ENCODE data around the gene RUSC1. TPM values are rescaled to one million over a fixed set of nuclear protein-coding genes. Genes with fewer than 3 reads are reported as not detected.

The RUSC1 gene
- total RNA-seq, 1 donor from 2014 or later = 48.0 TPM

DNA sequence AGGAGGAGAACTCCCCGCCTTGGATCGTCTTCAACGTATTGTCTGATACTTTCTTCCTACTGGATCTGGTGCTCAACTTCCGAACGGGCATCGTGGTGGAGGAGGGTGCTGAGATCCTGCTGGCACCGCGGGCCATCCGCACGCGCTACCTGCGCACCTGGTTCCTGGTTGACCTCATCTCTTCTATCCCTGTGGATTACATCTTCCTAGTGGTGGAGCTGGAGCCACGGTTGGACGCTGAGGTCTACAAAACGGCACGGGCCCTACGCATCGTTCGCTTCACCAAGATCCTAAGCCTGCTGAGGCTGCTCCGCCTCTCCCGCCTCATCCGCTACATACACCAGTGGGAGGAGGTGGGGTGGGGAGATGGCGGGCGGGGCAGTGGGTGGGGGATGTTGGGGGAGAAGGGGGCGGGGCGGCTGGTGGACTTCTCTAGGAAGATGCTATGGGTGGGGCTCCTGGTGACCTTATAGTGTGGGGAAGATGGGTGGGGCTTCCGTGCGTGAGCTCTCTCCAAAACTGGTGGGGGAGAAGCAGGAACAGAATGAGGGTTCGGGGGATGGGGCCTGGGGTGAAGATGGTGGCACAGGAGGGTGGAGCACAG lies 38.1 kb upstream of the RUSC1 start:
- H2AFZ ChIP-seq (ENCODE audit: low read depth, low read length) = no peak overlapping the region
- no peak overlapping the region for H3K27ac Mint-ChIP-seq (ENCODE audit: unreplicated experiment)
- no peaks in the 10 kb centered on the region for H3K79me2 ChIP-seq (ENCODE audit: insufficient read depth, low read length)
- no peak overlapping the region for H3K4me3 ChIP-seq (ENCODE audit: insufficient read depth, low read depth, low read length)
- H3K36me3 ChIP-seq (ENCODE audit: insufficient read depth, low read length) = no peaks in the 10 kb centered on the region
- H3K4me1 ChIP-seq (ENCODE audit: insufficient read depth, low read length) = peaks cover 12% of the 10 kb centered on the region
- H3K27me3 ChIP-seq (ENCODE audit: insufficient read depth, low read length) = no peaks in the 10 kb centered on the region
- H3K9ac ChIP-seq (ENCODE audit: low read length) = no peak overlapping the region
- FAIRE-seq (no peak), DNase-seq (ENCODE audit: low read depth) (no peak)
- peaks cover 5% of the 10 kb centered on the region for H4K20me1 ChIP-seq (ENCODE audit: insufficient read depth, low read length)
- no peak overlapping the region for H3K4me2 ChIP-seq (ENCODE audit: low read length)
- no peak overlapping the region for H3K4me3 Mint-ChIP-seq (ENCODE audit: unreplicated experiment)
- no peak overlapping the region for H3K27ac ChIP-seq (ENCODE audit: low read depth, low read length)
- TF ChIP-seq, protein P1, sequence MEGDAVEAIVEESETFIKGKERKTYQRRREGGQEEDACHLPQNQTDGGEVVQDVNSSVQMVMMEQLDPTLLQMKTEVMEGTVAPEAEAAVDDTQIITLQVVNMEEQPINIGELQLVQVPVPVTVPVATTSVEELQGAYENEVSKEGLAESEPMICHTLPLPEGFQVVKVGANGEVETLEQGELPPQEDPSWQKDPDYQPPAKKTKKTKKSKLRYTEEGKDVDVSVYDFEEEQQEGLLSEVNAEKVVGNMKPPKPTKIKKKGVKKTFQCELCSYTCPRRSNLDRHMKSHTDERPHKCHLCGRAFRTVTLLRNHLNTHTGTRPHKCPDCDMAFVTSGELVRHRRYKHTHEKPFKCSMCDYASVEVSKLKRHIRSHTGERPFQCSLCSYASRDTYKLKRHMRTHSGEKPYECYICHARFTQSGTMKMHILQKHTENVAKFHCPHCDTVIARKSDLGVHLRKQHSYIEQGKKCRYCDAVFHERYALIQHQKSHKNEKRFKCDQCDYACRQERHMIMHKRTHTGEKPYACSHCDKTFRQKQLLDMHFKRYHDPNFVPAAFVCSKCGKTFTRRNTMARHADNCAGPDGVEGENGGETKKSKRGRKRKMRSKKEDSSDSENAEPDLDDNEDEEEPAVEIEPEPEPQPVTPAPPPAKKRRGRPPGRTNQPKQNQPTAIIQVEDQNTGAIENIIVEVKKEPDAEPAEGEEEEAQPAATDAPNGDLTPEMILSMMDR (IDR thresholded peaks at IDR 0.05; ENCODE audit: insufficient read depth, low read depth, low read length) = no peak
- TF ChIP-seq EZH2 (IDR thresholded peaks at IDR 0.05; ENCODE audit: insufficient read depth, low read length) = no peak
- H3K9me3 ChIP-seq (ENCODE audit: insufficient read depth, low read depth, low read length) = no peaks in the 10 kb centered on the region
- peaks cover 2% of the 10 kb centered on the region for H3K9me3 Mint-ChIP-seq (ENCODE audit: unreplicated experiment)
- H3K36me3 Mint-ChIP-seq (ENCODE audit: low read depth, unreplicated experiment) = peaks cover 9% of the 10 kb centered on the region
- peaks cover 6% of the 10 kb centered on the region for H3K27me3 Mint-ChIP-seq (ENCODE audit: low read depth, unreplicated experiment)
- H3K4me1 Mint-ChIP-seq (ENCODE audit: low read depth, unreplicated experiment) = peaks cover 11% of the 10 kb centered on the region

DNA sequence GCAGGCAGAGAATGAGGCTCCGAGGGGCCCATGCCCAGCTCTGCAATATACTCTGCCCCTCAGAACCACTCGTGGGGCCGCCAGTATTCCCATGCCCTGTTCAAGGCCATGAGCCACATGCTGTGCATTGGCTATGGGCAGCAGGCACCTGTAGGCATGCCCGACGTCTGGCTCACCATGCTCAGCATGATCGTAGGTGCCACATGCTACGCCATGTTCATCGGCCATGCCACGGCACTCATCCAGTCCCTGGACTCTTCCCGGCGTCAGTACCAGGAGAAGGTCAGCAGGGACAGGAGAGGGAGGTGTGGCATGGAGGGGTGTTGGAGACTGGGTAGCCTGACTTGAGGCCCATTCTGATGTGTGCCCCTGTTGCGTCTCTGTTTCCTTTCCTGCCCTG lies 36.2 kb upstream of the RUSC1 start:
- H4K20me1 ChIP-seq (ENCODE audit: insufficient read depth, low read length) = peaks cover under 1% of the 10 kb centered on the region
- no peaks in the 10 kb centered on the region for H3K27me3 ChIP-seq (ENCODE audit: insufficient read depth, low read length)
- H3K4me3 ChIP-seq (ENCODE audit: insufficient read depth, low read depth, low read length) = no peak overlapping the region
- peaks cover 10% of the 10 kb centered on the region for H3K27me3 Mint-ChIP-seq (ENCODE audit: low read depth, unreplicated experiment)
- no peak overlapping the region for H3K4me2 ChIP-seq (ENCODE audit: low read length)
- no peaks in the 10 kb centered on the region for H3K79me2 ChIP-seq (ENCODE audit: insufficient read depth, low read length)
- H3K4me3 Mint-ChIP-seq (ENCODE audit: unreplicated experiment) = no peak overlapping the region
- FAIRE-seq = no peak
- H3K4me1 Mint-ChIP-seq (ENCODE audit: low read depth, unreplicated experiment) = peaks cover 2% of the 10 kb centered on the region
- no peak for DNase-seq (ENCODE audit: low read depth)
- no peak overlapping the region for H3K9ac ChIP-seq (ENCODE audit: low read length)
- no peaks in the 10 kb centered on the region for H3K36me3 ChIP-seq (ENCODE audit: insufficient read depth, low read length)
- no peak overlapping the region for H3K27ac Mint-ChIP-seq (ENCODE audit: unreplicated experiment)
- H2AFZ ChIP-seq (ENCODE audit: low read depth, low read length) = no peak overlapping the region
- no peaks in the 10 kb centered on the region for H3K4me1 ChIP-seq (ENCODE audit: insufficient read depth, low read length)
- peaks cover 2% of the 10 kb centered on the region for H3K9me3 Mint-ChIP-seq (ENCODE audit: unreplicated experiment)
- no peaks in the 10 kb centered on the region for H3K9me3 ChIP-seq (ENCODE audit: insufficient read depth, low read depth, low read length)
- no peak overlapping the region for H3K27ac ChIP-seq (ENCODE audit: low read depth, low read length)
- peaks cover 9% of the 10 kb centered on the region for H3K36me3 Mint-ChIP-seq (ENCODE audit: low read depth, unreplicated experiment)
- no peak for TF ChIP-seq EZH2 (IDR thresholded peaks at IDR 0.05; ENCODE audit: insufficient read depth, low read length)
- TF ChIP-seq, protein P1 (IDR thresholded peaks at IDR 0.05; ENCODE audit: insufficient read depth, low read depth, low read length) = no peak

DNA sequence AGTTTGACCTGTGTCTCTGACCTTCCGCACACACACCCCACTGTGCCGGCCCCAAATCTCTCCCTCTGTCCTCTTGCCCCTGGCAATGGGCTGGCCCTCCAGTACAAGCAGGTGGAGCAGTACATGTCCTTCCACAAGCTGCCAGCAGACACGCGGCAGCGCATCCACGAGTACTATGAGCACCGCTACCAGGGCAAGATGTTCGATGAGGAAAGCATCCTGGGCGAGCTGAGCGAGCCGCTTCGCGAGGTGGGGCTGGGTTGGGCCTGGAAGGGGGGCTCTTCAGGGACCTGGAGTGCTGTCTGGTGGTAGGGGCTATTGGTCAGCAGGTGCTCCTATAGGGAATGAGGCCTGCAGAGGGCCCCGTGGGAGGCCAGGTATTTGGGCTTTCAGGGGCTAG lies 35.6 kb upstream of the RUSC1 start:
- DNase-seq (ENCODE audit: low read depth) (no peak), FAIRE-seq (no peak)
- Mint-ChIP-seq H3K4me3 (ENCODE audit: unreplicated experiment) (no peak overlapping the region), H3K36me3 (ENCODE audit: low read depth, unreplicated experiment) (peaks cover 9% of the 10 kb centered on the region), H3K27ac (ENCODE audit: unreplicated experiment) (no peak overlapping the region), H3K9me3 (ENCODE audit: unreplicated experiment) (peaks cover 2% of the 10 kb centered on the region), H3K4me1 (ENCODE audit: low read depth, unreplicated experiment) (no peaks in the 10 kb centered on the region), H3K27me3 (ENCODE audit: low read depth, unreplicated experiment) (peaks cover 12% of the 10 kb centered on the region)
- Histone ChIP-seq H3K36me3 (ENCODE audit: insufficient read depth, low read length) (no peaks in the 10 kb centered on the region), H2AFZ (ENCODE audit: low read depth, low read length) (no peak overlapping the region), H3K9ac (ENCODE audit: low read length) (no peak overlapping the region), H3K27me3 (ENCODE audit: insufficient read depth, low read length) (no peaks in the 10 kb centered on the region), H3K27ac (ENCODE audit: low read depth, low read length) (no peak overlapping the region), H3K4me3 (ENCODE audit: insufficient read depth, low read depth, low read length) (no peak overlapping the region), H3K79me2 (ENCODE audit: insufficient read depth, low read length) (no peaks in the 10 kb centered on the region), H4K20me1 (ENCODE audit: insufficient read depth, low read length) (no peaks in the 10 kb centered on the region), H3K4me1 (ENCODE audit: insufficient read depth, low read length) (no peaks in the 10 kb centered on the region), H3K9me3 (ENCODE audit: insufficient read depth, low read depth, low read length) (no peaks in the 10 kb centered on the region), H3K4me2 (ENCODE audit: low read length) (no peak overlapping the region)
- TF ChIP-seq EZH2 (IDR thresholded peaks at IDR 0.05; ENCODE audit: insufficient read depth, low read length) = no peak
- TF ChIP-seq, protein P1 (IDR thresholded peaks at IDR 0.05; ENCODE audit: insufficient read depth, low read depth, low read length) = no peak

Data from astrocyte (in vitro differentiated cells and primary cell).